ENCODE results near the gene SMAD6. TPM values are rescaled to one million over a fixed set of nuclear protein-coding genes. Genes with fewer than 3 reads are reported as not detected.

Gene SMAD6
- total and polyA plus RNA-seq, 10 of the 15 experiments (the other 5 are each of a cell fraction or from before 2014, with no cell fraction given), result under 0.01 to 0.10 (median 0.03) TPM; not detected in 7

DNA sequence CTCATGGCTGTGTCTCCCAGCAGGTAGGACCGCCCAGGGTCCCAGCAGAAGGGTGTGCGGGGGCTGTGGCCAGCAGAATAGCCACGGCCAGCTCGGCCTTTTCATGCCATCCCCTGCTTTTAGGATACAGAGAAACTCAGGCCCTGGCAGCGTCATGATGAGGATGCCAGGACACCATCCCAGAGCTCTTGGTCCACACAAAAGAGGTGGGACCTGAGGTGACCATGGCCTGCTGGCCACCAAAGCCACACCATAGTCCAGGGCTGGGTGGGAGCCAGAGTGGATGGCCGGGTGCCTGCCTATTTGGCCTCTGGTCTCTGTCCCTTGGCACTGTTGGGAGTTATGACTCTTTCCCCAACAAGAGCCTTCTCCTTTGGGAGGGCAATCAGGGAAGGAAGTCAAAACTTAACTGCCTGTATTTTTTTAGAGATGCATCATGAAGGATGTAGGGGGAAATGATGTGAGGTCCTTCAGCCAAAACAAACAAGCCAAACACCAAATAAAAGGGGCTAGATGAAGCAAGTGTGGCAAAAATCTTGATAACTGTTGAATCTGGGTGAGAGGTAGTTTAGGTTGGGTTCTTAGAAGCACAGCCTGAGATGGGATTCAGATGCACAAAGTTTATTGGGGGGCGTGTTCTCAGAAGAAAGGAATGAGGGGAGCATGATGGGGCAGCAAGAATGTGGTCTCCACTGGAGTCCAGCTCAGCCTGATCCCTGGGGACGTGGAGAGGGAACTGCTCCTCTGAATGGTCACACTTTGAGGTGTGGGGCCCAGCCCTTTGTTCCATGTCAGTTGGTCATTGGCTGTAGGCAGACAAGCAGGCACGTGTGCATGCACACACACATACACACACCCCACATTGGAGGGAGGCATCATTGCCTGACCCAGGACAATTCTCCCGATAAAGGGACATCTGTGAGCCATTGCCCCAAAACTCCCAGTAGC, 33.2 kb downstream of the SMAD6 start:
- Histone ChIP-seq H3K4me3 (no peak overlapping the region), H3K27ac (ENCODE audit: control insufficient read depth, insufficient read depth) (no peak overlapping the region), H3K9me3 (replicated peaks; ENCODE audit: control insufficient read depth, insufficient read depth, low read length) (no peaks in the 10 kb centered on the region), H3K4me1 (ENCODE audit: control insufficient read depth, insufficient read depth, low read length) (no peaks in the 10 kb centered on the region), H3K9ac (ENCODE audit: control insufficient read depth, insufficient read depth, low read length) (no peak overlapping the region), H3K79me2 (ENCODE audit: control insufficient read depth, insufficient read depth, low read length) (no peaks in the 10 kb centered on the region), H3K4me2 (ENCODE audit: control insufficient read depth, insufficient read depth) (no peak overlapping the region), H3K27me3 (replicated peaks in 1 of 2; ENCODE audit: control insufficient read depth in 2 of 2, insufficient read depth in 2 of 2, low read length in 1 of 2) (no peaks in the 10 kb centered on the region; a peak in 4 of 4 replicates), H2AFZ (ENCODE audit: control insufficient read depth, low read depth, low read length) (no peak overlapping the region), H4K20me1 (ENCODE audit: control insufficient read depth, insufficient read depth) (no peaks in the 10 kb centered on the region), H3K36me3 (ENCODE audit: control insufficient read depth in 2 of 2, insufficient read depth in 2 of 2, low read length in 1 of 2) (no peaks in the 10 kb centered on the region)
- no peak for ATAC-seq
- CTCF ChIA-PET, result interaction anchor here (0.7 to 1.5 kb wide), 3 partner anchors 10 to 116 kb away, joined by 4 to 6 read pairs (median 4); no protein-coding TSS in a partner anchor
- DNase-seq (ENCODE audit: low read depth, low spot score), result no peak
- in situ Hi-C loops (cut with MboI) (no loop called here), intact Hi-C loops (cut with micrococcal nuclease; ENCODE audit: unreplicated experiment) (no loop called here)
- RAD21 ChIA-PET (ENCODE audit: unreplicated experiment), result no interaction called here
- BruUV-seq (replicated peaks), result no TSS peak
- FAIRE-seq, result no peak
- SMC1A ChIA-PET (ENCODE audit: uncharacterized antibody, unreplicated experiment), result no interaction called here
- POLR2A ChIA-PET, result no interaction called here
- WGBS (ENCODE audit: insufficient coverage, insufficient replicate concordance, low lambda C conversion rate, missing lambda C conversion rate), result 19% methylated on average over 10 of the region's 10 CpGs
- TF ChIP-seq, protein P1, sequence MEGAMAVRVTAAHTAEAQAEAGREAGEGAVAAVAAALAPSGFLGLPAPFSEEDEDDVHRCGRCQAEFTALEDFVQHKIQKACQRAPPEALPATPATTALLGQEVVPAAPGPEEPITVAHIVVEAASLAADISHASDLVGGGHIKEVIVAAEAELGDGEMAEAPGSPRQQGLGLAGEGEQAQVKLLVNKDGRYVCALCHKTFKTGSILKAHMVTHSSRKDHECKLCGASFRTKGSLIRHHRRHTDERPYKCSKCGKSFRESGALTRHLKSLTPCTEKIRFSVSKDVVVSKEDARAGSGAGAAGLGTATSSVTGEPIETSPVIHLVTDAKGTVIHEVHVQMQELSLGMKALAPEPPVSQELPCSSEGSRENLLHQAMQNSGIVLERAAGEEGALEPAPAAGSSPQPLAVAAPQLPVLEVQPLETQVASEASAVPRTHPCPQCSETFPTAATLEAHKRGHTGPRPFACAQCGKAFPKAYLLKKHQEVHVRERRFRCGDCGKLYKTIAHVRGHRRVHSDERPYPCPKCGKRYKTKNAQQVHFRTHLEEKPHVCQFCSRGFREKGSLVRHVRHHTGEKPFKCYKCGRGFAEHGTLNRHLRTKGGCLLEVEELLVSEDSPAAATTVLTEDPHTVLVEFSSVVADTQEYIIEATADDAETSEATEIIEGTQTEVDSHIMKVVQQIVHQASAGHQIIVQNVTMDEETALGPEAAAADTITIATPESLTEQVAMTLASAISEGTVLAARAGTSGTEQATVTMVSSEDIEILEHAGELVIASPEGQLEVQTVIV (IDR thresholded peaks at IDR 0.05; ENCODE audit: borderline replicate concordance, partially characterized antibody), result no peak
- TF ChIP-seq, protein P2, sequence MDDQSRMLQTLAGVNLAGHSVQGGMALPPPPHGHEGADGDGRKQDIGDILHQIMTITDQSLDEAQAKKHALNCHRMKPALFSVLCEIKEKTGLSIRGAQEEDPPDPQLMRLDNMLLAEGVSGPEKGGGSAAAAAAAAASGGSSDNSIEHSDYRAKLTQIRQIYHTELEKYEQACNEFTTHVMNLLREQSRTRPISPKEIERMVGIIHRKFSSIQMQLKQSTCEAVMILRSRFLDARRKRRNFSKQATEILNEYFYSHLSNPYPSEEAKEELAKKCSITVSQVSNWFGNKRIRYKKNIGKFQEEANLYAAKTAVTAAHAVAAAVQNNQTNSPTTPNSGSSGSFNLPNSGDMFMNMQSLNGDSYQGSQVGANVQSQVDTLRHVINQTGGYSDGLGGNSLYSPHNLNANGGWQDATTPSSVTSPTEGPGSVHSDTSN (IDR thresholded peaks at IDR 0.05; ENCODE audit: insufficient replicate concordance, low read depth, low read length), result no peak
- TF ChIP-seq PML (IDR thresholded peaks at IDR 0.05; ENCODE audit: low read length), result no peak
- no peak for TF ChIP-seq NFYA (IDR thresholded peaks at IDR 0.05; ENCODE audit: borderline replicate concordance, low read depth, low read length)
- TF ChIP-seq, protein P3, sequence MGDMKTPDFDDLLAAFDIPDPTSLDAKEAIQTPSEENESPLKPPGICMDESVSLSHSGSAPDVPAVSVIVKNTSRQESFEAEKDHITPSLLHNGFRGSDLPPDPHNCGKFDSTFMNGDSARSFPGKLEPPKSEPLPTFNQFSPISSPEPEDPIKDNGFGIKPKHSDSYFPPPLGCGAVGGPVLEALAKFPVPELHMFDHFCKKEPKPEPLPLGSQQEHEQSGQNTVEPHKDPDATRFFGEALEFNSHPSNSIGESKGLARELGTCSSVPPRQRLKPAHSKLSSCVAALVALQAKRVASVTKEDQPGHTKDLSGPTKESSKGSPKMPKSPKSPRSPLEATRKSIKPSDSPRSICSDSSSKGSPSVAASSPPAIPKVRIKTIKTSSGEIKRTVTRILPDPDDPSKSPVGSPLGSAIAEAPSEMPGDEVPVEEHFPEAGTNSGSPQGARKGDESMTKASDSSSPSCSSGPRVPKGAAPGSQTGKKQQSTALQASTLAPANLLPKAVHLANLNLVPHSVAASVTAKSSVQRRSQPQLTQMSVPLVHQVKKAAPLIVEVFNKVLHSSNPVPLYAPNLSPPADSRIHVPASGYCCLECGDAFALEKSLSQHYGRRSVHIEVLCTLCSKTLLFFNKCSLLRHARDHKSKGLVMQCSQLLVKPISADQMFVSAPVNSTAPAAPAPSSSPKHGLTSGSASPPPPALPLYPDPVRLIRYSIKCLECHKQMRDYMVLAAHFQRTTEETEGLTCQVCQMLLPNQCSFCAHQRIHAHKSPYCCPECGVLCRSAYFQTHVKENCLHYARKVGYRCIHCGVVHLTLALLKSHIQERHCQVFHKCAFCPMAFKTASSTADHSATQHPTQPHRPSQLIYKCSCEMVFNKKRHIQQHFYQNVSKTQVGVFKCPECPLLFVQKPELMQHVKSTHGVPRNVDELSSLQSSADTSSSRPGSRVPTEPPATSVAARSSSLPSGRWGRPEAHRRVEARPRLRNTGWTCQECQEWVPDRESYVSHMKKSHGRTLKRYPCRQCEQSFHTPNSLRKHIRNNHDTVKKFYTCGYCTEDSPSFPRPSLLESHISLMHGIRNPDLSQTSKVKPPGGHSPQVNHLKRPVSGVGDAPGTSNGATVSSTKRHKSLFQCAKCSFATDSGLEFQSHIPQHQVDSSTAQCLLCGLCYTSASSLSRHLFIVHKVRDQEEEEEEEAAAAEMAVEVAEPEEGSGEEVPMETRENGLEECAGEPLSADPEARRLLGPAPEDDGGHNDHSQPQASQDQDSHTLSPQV (IDR thresholded peaks at IDR 0.05), result no peak
- TF ChIP-seq CBX5 (IDR thresholded peaks at IDR 0.05; ENCODE audit: low read depth), result no peak
- TF ChIP-seq PAX5 (IDR thresholded peaks at IDR 0.05; ENCODE audit: borderline replicate concordance, low read depth, low read length), result no peak
- TF ChIP-seq SMC3 (IDR thresholded peaks at IDR 0.05; ENCODE audit: borderline replicate concordance, low read length), result no peak
- no peak for TF ChIP-seq POLR2AphosphoS5 (IDR thresholded peaks at IDR 0.05; ENCODE audit: low read length)
- TF ChIP-seq, protein P4, sequence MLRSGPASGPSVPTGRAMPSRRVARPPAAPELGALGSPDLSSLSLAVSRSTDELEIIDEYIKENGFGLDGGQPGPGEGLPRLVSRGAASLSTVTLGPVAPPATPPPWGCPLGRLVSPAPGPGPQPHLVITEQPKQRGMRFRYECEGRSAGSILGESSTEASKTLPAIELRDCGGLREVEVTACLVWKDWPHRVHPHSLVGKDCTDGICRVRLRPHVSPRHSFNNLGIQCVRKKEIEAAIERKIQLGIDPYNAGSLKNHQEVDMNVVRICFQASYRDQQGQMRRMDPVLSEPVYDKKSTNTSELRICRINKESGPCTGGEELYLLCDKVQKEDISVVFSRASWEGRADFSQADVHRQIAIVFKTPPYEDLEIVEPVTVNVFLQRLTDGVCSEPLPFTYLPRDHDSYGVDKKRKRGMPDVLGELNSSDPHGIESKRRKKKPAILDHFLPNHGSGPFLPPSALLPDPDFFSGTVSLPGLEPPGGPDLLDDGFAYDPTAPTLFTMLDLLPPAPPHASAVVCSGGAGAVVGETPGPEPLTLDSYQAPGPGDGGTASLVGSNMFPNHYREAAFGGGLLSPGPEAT (IDR thresholded peaks at IDR 0.05; ENCODE audit: low read depth), result no peak
- TF ChIP-seq NR2C2 (IDR thresholded peaks at IDR 0.05; ENCODE audit: borderline replicate concordance, control insufficient read depth, insufficient read length, low read depth), result no peak
- TF ChIP-seq CREM (IDR thresholded peaks at IDR 0.05; ENCODE audit: low read depth), result no peak
- TF ChIP-seq ZNF24 (IDR thresholded peaks at IDR 0.05), result no peak
- no peak for TF ChIP-seq JUNB (IDR thresholded peaks at IDR 0.05)

All from GM12878 (cell line).